ENCODE data around the gene IL25. TPM values are rescaled to one million over a fixed set of nuclear protein-coding genes. Genes with fewer than 3 reads are reported as not detected.
"Not testable (repeated sequence)": the region's sequence is repeated elsewhere in the genome, so short reads cannot be mapped to it uniquely, and the experiment has no call there.

IL25 gene
- total RNA-seq, 1 donor from 2014 or later = not detected

DNA sequence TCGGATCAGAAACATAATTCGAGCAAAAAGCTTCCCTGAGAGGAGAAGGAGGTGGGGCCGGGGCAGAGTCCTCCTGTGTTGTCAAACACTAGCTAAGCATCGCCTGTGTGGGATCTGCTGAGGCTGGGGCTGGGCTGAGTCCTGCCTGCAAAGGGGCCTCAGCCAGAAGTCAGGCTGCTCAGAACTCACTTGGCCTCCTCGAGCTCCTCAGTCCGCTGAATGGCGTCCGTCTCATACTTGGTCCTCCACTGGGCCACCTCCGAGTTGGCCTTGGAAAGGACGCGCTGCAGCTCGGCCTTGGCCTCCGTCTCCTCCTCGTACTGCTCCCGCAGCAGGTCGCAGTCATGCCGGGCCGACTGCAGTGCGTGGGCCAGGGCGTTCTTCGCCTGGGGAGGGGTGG is 45.4 kb downstream of the IL25 start:
- H3K4me3 Mint-ChIP-seq (ENCODE audit: unreplicated experiment) = no peak overlapping the region
- TF ChIP-seq, protein P1, sequence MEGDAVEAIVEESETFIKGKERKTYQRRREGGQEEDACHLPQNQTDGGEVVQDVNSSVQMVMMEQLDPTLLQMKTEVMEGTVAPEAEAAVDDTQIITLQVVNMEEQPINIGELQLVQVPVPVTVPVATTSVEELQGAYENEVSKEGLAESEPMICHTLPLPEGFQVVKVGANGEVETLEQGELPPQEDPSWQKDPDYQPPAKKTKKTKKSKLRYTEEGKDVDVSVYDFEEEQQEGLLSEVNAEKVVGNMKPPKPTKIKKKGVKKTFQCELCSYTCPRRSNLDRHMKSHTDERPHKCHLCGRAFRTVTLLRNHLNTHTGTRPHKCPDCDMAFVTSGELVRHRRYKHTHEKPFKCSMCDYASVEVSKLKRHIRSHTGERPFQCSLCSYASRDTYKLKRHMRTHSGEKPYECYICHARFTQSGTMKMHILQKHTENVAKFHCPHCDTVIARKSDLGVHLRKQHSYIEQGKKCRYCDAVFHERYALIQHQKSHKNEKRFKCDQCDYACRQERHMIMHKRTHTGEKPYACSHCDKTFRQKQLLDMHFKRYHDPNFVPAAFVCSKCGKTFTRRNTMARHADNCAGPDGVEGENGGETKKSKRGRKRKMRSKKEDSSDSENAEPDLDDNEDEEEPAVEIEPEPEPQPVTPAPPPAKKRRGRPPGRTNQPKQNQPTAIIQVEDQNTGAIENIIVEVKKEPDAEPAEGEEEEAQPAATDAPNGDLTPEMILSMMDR (IDR thresholded peaks at IDR 0.05; ENCODE audit: unreplicated experiment) = no peak
- H3K27me3 Mint-ChIP-seq (ENCODE audit: unreplicated experiment) = peaks cover 16% of the 10 kb centered on the region
- no peak overlapping the region for H3K27ac Mint-ChIP-seq (ENCODE audit: unreplicated experiment)
- H3K36me3 Mint-ChIP-seq (ENCODE audit: low read depth, unreplicated experiment) = no peaks in the 10 kb centered on the region
- H3K9me3 Mint-ChIP-seq (ENCODE audit: unreplicated experiment) = no peaks in the 10 kb centered on the region
- H3K4me1 Mint-ChIP-seq (ENCODE audit: unreplicated experiment) = no peaks in the 10 kb centered on the region
- no peak for DNase-seq (ENCODE audit: low spot score)

DNA sequence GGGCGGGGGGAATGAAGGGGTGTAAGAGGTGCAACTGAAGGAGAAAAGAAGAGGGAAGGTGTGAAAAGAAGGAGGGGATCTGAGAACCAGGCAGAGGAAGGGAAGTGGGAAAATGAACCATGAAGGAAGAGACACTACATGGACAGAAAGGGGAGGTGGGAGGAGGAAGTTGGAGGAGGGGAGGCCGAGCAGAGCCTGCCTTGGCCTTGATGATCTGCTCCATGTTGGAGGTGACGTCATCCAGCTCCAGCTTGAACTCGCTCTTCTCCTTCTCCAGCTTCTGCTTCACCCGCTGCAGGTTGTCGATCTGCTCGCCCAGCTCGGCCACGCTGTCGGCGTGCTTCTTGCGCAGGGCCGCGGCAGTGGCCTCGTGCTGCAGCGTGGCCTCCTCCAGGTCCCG is 47.0 kb downstream of the IL25 start:
- not testable (repeated sequence) for H3K4me3 Mint-ChIP-seq (ENCODE audit: unreplicated experiment); H3K36me3 Mint-ChIP-seq (ENCODE audit: low read depth, unreplicated experiment); DNase-seq (ENCODE audit: low spot score); H3K4me1 Mint-ChIP-seq (ENCODE audit: unreplicated experiment); H3K9me3 Mint-ChIP-seq (ENCODE audit: unreplicated experiment); H3K27ac Mint-ChIP-seq (ENCODE audit: unreplicated experiment)
- H3K27me3 Mint-ChIP-seq (ENCODE audit: unreplicated experiment) = peaks cover 11% of the 10 kb centered on the region

DNA sequence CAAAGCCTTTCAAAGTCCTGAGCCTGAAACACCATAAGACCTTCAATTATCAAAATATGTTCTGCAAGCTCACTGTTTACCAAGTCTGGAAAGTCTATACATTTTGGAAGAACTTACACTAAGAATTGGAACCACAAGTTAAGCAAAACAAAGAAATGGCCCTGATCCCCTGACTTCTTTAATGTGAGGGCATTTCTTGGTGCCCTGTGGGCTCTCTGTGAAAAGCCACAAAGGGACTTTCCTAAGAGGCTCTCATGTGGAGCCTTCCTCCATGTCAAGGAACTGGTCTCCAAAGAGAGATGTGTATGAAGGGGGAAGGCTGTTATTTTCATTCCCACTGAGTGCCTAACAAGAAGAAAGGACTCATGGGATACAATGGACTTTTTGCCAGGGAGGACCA is 49.0 kb downstream of the IL25 start:
- no peaks in the 10 kb centered on the region for H3K9me3 Mint-ChIP-seq (ENCODE audit: unreplicated experiment)
- DNase-seq (ENCODE audit: low spot score) = no peak
- peaks cover 11% of the 10 kb centered on the region for H3K27me3 Mint-ChIP-seq (ENCODE audit: unreplicated experiment)
- H3K27ac Mint-ChIP-seq (ENCODE audit: unreplicated experiment) = no peak overlapping the region
- TF ChIP-seq, protein P1 (IDR thresholded peaks at IDR 0.05; ENCODE audit: unreplicated experiment) = no peak
- no peaks in the 10 kb centered on the region for H3K4me1 Mint-ChIP-seq (ENCODE audit: unreplicated experiment)
- H3K4me3 Mint-ChIP-seq (ENCODE audit: unreplicated experiment) = no peak overlapping the region
- H3K36me3 Mint-ChIP-seq (ENCODE audit: low read depth, unreplicated experiment) = peaks cover 3% of the 10 kb centered on the region

DNA sequence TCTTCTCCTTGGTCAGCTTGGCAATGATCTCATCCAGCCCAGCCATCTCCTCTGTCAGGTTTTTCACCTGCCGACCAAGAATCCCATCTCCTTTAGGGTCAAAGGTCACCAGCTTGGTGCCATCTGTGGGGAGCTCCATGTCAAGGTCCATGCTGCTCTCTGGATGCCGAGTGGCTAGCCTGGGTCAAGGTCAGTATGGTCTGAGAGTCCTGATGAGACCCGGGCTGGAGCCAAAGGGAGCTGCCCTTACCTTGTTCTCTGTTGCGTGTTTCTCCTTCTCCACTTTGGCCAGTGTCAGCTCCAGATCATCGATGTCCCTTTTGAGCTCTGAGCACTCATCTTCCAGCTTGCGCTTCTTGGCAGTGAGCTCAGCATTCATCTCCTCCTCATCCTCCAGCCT is 51.0 kb downstream of the IL25 start:
- Mint-ChIP-seq H3K4me3 (ENCODE audit: unreplicated experiment) (no peak overlapping the region), H3K36me3 (ENCODE audit: low read depth, unreplicated experiment) (peaks cover 3% of the 10 kb centered on the region), H3K4me1 (ENCODE audit: unreplicated experiment) (no peaks in the 10 kb centered on the region), H3K27ac (ENCODE audit: unreplicated experiment) (no peak overlapping the region), H3K27me3 (ENCODE audit: unreplicated experiment) (peaks cover 14% of the 10 kb centered on the region), H3K9me3 (ENCODE audit: unreplicated experiment) (no peaks in the 10 kb centered on the region)
- TF ChIP-seq, protein P1 (IDR thresholded peaks at IDR 0.05; ENCODE audit: unreplicated experiment) = no peak
- DNase-seq (ENCODE audit: low spot score) = no peak

DNA sequence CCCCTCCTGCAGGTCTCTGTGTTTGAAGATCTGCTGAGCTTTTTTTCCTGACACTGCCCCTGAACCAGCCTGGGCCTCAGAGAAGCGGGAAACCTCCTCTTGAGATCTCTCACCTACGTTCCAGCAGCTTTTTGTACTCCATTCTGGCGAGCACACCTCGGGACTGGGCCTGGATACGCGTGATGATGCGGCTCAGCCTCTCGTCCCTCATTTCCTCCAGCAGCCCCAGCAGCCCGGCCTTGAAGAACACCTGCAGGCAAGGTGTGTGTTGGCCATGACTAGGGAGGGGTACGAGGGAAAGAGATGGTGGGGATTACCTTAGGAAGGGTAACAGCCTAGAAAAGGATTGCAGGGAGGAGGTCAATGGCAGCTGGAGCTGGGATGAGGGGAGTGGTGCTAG is 52.6 kb downstream of the IL25 start:
- no peak for DNase-seq (ENCODE audit: low spot score)
- Mint-ChIP-seq H3K4me1 (ENCODE audit: unreplicated experiment) (no peaks in the 10 kb centered on the region), H3K4me3 (ENCODE audit: unreplicated experiment) (no peak overlapping the region), H3K36me3 (ENCODE audit: low read depth, unreplicated experiment) (peaks cover 3% of the 10 kb centered on the region), H3K27ac (ENCODE audit: unreplicated experiment) (no peak overlapping the region), H3K27me3 (ENCODE audit: unreplicated experiment) (peaks cover 14% of the 10 kb centered on the region), H3K9me3 (ENCODE audit: unreplicated experiment) (no peaks in the 10 kb centered on the region)
- TF ChIP-seq, protein P1 (IDR thresholded peaks at IDR 0.05; ENCODE audit: unreplicated experiment) = no peak

DNA sequence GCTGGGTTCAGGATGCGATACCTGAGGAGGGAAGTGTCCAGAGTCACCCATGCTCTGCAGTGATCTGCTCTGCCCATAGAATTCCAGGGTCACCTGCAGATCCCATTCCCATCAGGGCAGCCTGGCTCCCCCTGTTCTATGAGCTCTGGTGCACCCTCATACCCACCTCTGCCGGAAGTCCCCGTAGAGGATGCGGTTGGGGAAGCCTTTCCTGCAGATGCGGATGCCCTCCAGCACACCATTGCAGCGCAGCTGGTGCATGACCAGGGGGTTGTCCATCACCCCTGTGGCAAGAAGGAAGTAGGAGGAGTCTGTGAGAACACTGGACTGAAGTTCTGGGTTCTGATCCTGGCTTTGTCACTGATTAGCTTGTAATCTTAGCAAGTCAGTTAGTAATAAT is 53.2 kb downstream of the IL25 start:
- DNase-seq (ENCODE audit: low spot score); H3K36me3 Mint-ChIP-seq (ENCODE audit: low read depth, unreplicated experiment); H3K4me1 Mint-ChIP-seq (ENCODE audit: unreplicated experiment); H3K9me3 Mint-ChIP-seq (ENCODE audit: unreplicated experiment); H3K4me3 Mint-ChIP-seq (ENCODE audit: unreplicated experiment): not testable (repeated sequence)
- Mint-ChIP-seq H3K27ac (ENCODE audit: unreplicated experiment) (peak overlapping the region; percentile 48), H3K27me3 (ENCODE audit: unreplicated experiment) (peaks cover 12% of the 10 kb centered on the region)

Small RNA genes within 50 kb of the gene (microRNA-seq; reads per million reads assigned to microRNA genes)
- gene MIR208A (ENCODE audit: unreplicated experiment) (5.1 reads per million, percentile 49 among the genes with 10 or more reads in this experiment), gene MIR208B (ENCODE audit: unreplicated experiment) (0.42 reads per million)

Other genes starting within 250 kb of the IL25 start
- gene SLC7A8, start 189.1 kb upstream of the IL25 start, total RNA-seq (ENCODE audit: unreplicated experiment) = 24.3 TPM
- gene RNF212B, start 134.9 kb upstream of the IL25 start, total RNA-seq (ENCODE audit: unreplicated experiment) = not detected
- gene HOMEZ, start 86.7 kb upstream of the IL25 start, total RNA-seq (ENCODE audit: unreplicated experiment) = 21.7 TPM
- 8.4 TPM for gene PPP1R3E, start 70.0 kb upstream of the IL25 start, total RNA-seq (ENCODE audit: unreplicated experiment)
- gene BCL2L2, start 66.0 kb upstream of the IL25 start, total RNA-seq (ENCODE audit: unreplicated experiment) = 22.0 TPM
- gene PABPN1, start 51.4 kb upstream of the IL25 start, total RNA-seq (ENCODE audit: unreplicated experiment) = 191 TPM
- gene SLC22A17, start 19.9 kb upstream of the IL25 start, total RNA-seq (ENCODE audit: unreplicated experiment) = 35.3 TPM
- gene EFS, start 7.6 kb upstream of the IL25 start, total RNA-seq (ENCODE audit: unreplicated experiment) = 17.8 TPM
- gene CMTM5, start 4.2 kb downstream of the IL25 start, total RNA-seq (ENCODE audit: unreplicated experiment) = 0.26 TPM
- gene MYH6, start 35.5 kb downstream of the IL25 start, total RNA-seq (ENCODE audit: unreplicated experiment) = 1.6 TPM
- 0.18 TPM for gene MYH7, start 62.9 kb downstream of the IL25 start, total RNA-seq (ENCODE audit: unreplicated experiment)
- 37.7 TPM for gene NGDN, start 96.9 kb downstream of the IL25 start, total RNA-seq (ENCODE audit: unreplicated experiment)
- 12.7 TPM for gene ZFHX2, start 179.0 kb downstream of the IL25 start, total RNA-seq (ENCODE audit: unreplicated experiment)
- 6.9 TPM for gene THTPA, start 183.5 kb downstream of the IL25 start, total RNA-seq (ENCODE audit: unreplicated experiment)
- gene AP1G2, start 195.0 kb downstream of the IL25 start, total RNA-seq (ENCODE audit: unreplicated experiment) = 134 TPM
- 0.64 TPM for gene JPH4, start 206.0 kb downstream of the IL25 start, total RNA-seq (ENCODE audit: unreplicated experiment)